Inflammatory macrophage (primary cell): ENCODE data around the gene ANKRD28.
A peak's percentile ranks its signal among the peaks of the same experiment; 100 is the strongest.
"Not testable (repeated sequence)": the region's sequence is repeated elsewhere in the genome, so short reads cannot be mapped to it uniquely, and the experiment has no call there.

Source experiments
- DNase-seq, 2 donors: peaks; one replicate each; pipeline ENCODE4 v3.0.0-alpha.2; 2020 to 2022

ANKRD28 gene

GRCh38 chr3:15769256-15769915 lies 28.4 kb downstream of the ANKRD28 start:
- DNase-seq = no peak

GRCh38 chr3:15768421-15769255 lies 29.1 kb downstream of the ANKRD28 start:
- peak; percentile 65 to 91 for DNase-seq

GRCh38 chr3:15766406-15766805 lies 31.4 kb downstream of the ANKRD28 start:
- no peak for DNase-seq

GRCh38 chr3:15758295-15758694 lies 39.5 kb downstream of the ANKRD28 start:
- DNase-seq = no peak

GRCh38 chr3:15757824-15758223 lies 40.0 kb downstream of the ANKRD28 start:
- no peak for DNase-seq

GRCh38 chr3:15756505-15756904 lies 41.3 kb downstream of the ANKRD28 start:
- no peak for DNase-seq

- no peak for DNase-seq
Observed at GRCh38 chr3:15755780-15756179, 42.0 kb downstream of the ANKRD28 start.

- DNase-seq = no peak
Observed at GRCh38 chr3:15755181-15755580, 42.6 kb downstream of the ANKRD28 start.

GRCh38 chr3:15754047-15754446 lies 43.7 kb downstream of the ANKRD28 start:
- no peak for DNase-seq

GRCh38 chr3:15753056-15753710 lies 44.6 kb downstream of the ANKRD28 start:
- no peak for DNase-seq

GRCh38 chr3:15750879-15751278 lies 46.9 kb downstream of the ANKRD28 start:
- DNase-seq = no peak

GRCh38 chr3:15750143-15750542 lies 47.6 kb downstream of the ANKRD28 start:
- no peak for DNase-seq

GRCh38 chr3:15745896-15746295 lies 51.9 kb downstream of the ANKRD28 start:
- DNase-seq = not testable (repeated sequence)

GRCh38 chr3:15744176-15744575 lies 53.6 kb downstream of the ANKRD28 start:
- no peak for DNase-seq

- no peak for DNase-seq
Observed at GRCh38 chr3:15743587-15744009, 54.2 kb downstream of the ANKRD28 start.

GRCh38 chr3:15742236-15742635 lies 55.5 kb downstream of the ANKRD28 start:
- not testable (repeated sequence) for DNase-seq

GRCh38 chr3:15738616-15739005 lies 59.2 kb downstream of the ANKRD28 start:
- DNase-seq = not testable (repeated sequence)

- no peak for DNase-seq
Observed at GRCh38 chr3:15731024-15731423, 66.8 kb downstream of the ANKRD28 start.

- no peak for DNase-seq
Observed at GRCh38 chr3:15728766-15729165, 69.0 kb downstream of the ANKRD28 start.

GRCh38 chr3:15726881-15727280 lies 70.9 kb downstream of the ANKRD28 start:
- DNase-seq = no peak

- DNase-seq = no peak
Observed at GRCh38 chr3:15726043-15726442, 71.7 kb downstream of the ANKRD28 start.

- no peak for DNase-seq
Observed at GRCh38 chr3:15724446-15724845, 73.3 kb downstream of the ANKRD28 start.

- no peak for DNase-seq
Observed at GRCh38 chr3:15723624-15723884, 74.2 kb downstream of the ANKRD28 start.
